Astrocyte (in vitro differentiated cells and primary cell): ENCODE measurements around the gene CRX. TPM values are rescaled to one million over a fixed set of nuclear protein-coding genes. Genes with fewer than 3 reads are reported as not detected.
"Not testable (repeated sequence)": the region's sequence is repeated elsewhere in the genome, so short reads cannot be mapped to it uniquely, and the experiment has no call there.

Source experiments
- DNase-seq: peaks from one replicate; pipeline ENCODE4 v3.0.0-alpha.2; 2010; ENCODE audit warnings: low read depth
- FAIRE-seq: peaks from 2 replicates; lab custom pipeline; 2011; peaks lifted over from hg19 to GRCh38; lab: Jason Lieb, UNC
- H2AFZ ChIP-seq: 2 replicates; pipeline ENCODE4 v1.6.0; 2012; ENCODE audit warnings: low read depth, low read length, inconsistent platforms
- H3K27ac ChIP-seq: 2 replicates; pipeline ENCODE4 v1.5.1; 2011; ENCODE audit warnings: low read depth, low read length, inconsistent platforms
- H3K27me3 ChIP-seq: 2 replicates; pipeline ENCODE4 v1.6.0; 2011; ENCODE audit warnings: low read length, inconsistent platforms; ENCODE audit not compliant: insufficient read depth
- H3K36me3 ChIP-seq: 2 replicates; pipeline ENCODE4 v1.5.1; 2011; ENCODE audit warnings: low read length, inconsistent platforms; ENCODE audit not compliant: insufficient read depth
- H3K4me1 ChIP-seq: 2 replicates; pipeline ENCODE4 v1.5.1; 2011; ENCODE audit warnings: low read length, inconsistent platforms; ENCODE audit not compliant: insufficient read depth
- H3K4me2 ChIP-seq: 2 replicates; pipeline ENCODE4 v1.6.0; 2012; ENCODE audit warnings: low read length, inconsistent platforms
- H3K4me3 ChIP-seq: 2 replicates; pipeline ENCODE4 v1.5.1; 2011; ENCODE audit warnings: low read depth, mild to moderate bottlenecking, low read length, inconsistent platforms; ENCODE audit not compliant: insufficient read depth
- H3K79me2 ChIP-seq: 2 replicates; pipeline ENCODE4 v1.6.0; 2012; ENCODE audit warnings: mild to moderate bottlenecking, low read length, inconsistent platforms; ENCODE audit not compliant: insufficient read depth
- H3K9ac ChIP-seq: 2 replicates; pipeline ENCODE4 v1.6.0; 2012; ENCODE audit warnings: mild to moderate bottlenecking, low read length, inconsistent platforms
- H3K9me3 ChIP-seq: 2 replicates; pipeline ENCODE4 v1.5.1; 2012; ENCODE audit warnings: low read depth, mild to moderate bottlenecking, low read length, inconsistent platforms; ENCODE audit not compliant: insufficient read depth
- H4K20me1 ChIP-seq: 2 replicates; pipeline ENCODE4 v1.6.0; 2012; ENCODE audit warnings: low read length, inconsistent platforms; ENCODE audit not compliant: insufficient read depth
- H3K27ac Mint-ChIP-seq: one replicate; pipeline ENCODE4 v1.8.0; 2021; ENCODE audit warnings: mild to moderate bottlenecking, mixed read lengths; ENCODE audit not compliant: unreplicated experiment
- H3K27me3 Mint-ChIP-seq: one replicate; pipeline ENCODE4 v1.8.0; 2021; ENCODE audit warnings: low read depth, mixed read lengths; ENCODE audit not compliant: unreplicated experiment
- H3K36me3 Mint-ChIP-seq: one replicate; pipeline ENCODE4 v1.8.0; 2021; ENCODE audit warnings: low read depth, mixed read lengths; ENCODE audit not compliant: unreplicated experiment
- H3K4me1 Mint-ChIP-seq: one replicate; pipeline ENCODE4 v1.8.0; 2021; ENCODE audit warnings: low read depth, mixed read lengths; ENCODE audit not compliant: unreplicated experiment
- H3K4me3 Mint-ChIP-seq: one replicate; pipeline ENCODE4 v1.8.0; 2021; ENCODE audit warnings: mild to moderate bottlenecking, moderate library complexity, mixed read lengths; ENCODE audit not compliant: unreplicated experiment
- H3K9me3 Mint-ChIP-seq: one replicate; pipeline ENCODE4 v1.8.0; 2021; ENCODE audit warnings: mild to moderate bottlenecking, mixed read lengths; ENCODE audit not compliant: unreplicated experiment
- EZH2 ChIP-seq: IDR thresholded peaks from 2 replicates; pipeline ENCODE4 v1.6.1; 2012; ENCODE audit warnings: mild to moderate bottlenecking, low read length, inconsistent platforms; ENCODE audit not compliant: insufficient read depth
- total RNA-seq: library from RNA; stranded (reverse); gene quantifications from 2 replicates; pipeline ENCODE4 v1.2.1, GENCODE V29; 2021
- TF ChIP-seq, protein P1 (sequence below): IDR thresholded peaks from 2 replicates; pipeline ENCODE4 v1.5.1; 2011; ENCODE audit warnings: low read depth, mild to moderate bottlenecking, inconsistent platforms, low read length, moderate library complexity; ENCODE audit not compliant: insufficient read depth

The CRX gene
- total RNA-seq, 1 donor from 2014 or later, result not detected

DNA sequence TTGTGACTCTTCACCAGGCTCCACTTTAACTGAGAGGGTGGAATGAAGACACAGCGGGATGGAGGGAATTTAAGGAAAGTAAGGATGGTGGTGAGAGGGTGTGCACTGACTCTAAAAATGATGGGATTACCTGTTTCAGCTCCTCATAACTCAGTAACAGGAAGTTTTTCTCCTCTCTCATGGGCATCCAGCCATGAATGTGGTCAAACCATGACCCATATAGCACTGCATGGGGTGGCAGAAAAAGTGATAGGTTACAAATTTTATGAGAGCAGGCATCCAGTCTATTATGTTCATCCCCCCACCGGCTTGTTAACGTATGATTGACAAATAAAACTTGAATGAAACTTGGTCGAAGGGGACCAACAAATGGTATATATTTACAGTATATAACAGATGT lies 57.2 kb downstream of the CRX start:
- no peaks in the 10 kb centered on the region for H3K36me3 Mint-ChIP-seq
- TF ChIP-seq, protein P1, sequence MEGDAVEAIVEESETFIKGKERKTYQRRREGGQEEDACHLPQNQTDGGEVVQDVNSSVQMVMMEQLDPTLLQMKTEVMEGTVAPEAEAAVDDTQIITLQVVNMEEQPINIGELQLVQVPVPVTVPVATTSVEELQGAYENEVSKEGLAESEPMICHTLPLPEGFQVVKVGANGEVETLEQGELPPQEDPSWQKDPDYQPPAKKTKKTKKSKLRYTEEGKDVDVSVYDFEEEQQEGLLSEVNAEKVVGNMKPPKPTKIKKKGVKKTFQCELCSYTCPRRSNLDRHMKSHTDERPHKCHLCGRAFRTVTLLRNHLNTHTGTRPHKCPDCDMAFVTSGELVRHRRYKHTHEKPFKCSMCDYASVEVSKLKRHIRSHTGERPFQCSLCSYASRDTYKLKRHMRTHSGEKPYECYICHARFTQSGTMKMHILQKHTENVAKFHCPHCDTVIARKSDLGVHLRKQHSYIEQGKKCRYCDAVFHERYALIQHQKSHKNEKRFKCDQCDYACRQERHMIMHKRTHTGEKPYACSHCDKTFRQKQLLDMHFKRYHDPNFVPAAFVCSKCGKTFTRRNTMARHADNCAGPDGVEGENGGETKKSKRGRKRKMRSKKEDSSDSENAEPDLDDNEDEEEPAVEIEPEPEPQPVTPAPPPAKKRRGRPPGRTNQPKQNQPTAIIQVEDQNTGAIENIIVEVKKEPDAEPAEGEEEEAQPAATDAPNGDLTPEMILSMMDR, result no peak
- no peak for TF ChIP-seq EZH2
- peaks cover 3% of the 10 kb centered on the region for H3K9me3 Mint-ChIP-seq
- Histone ChIP-seq H3K27ac (no peak overlapping the region), H3K79me2 (no peaks in the 10 kb centered on the region), H3K4me3 (no peak overlapping the region), H3K9me3 (no peaks in the 10 kb centered on the region), H3K36me3 (no peaks in the 10 kb centered on the region), H3K27me3 (no peaks in the 10 kb centered on the region), H4K20me1 (no peaks in the 10 kb centered on the region), H2AFZ (no peak overlapping the region), H3K9ac (no peak overlapping the region), H3K4me1 (no peaks in the 10 kb centered on the region), H3K4me2 (no peak overlapping the region)
- no peak overlapping the region for H3K27ac Mint-ChIP-seq
- peaks cover 12% of the 10 kb centered on the region for H3K27me3 Mint-ChIP-seq
- H3K4me3 Mint-ChIP-seq, result no peak overlapping the region
- no peaks in the 10 kb centered on the region for H3K4me1 Mint-ChIP-seq
- DNase-seq (no peak), FAIRE-seq (no peak)

DNA sequence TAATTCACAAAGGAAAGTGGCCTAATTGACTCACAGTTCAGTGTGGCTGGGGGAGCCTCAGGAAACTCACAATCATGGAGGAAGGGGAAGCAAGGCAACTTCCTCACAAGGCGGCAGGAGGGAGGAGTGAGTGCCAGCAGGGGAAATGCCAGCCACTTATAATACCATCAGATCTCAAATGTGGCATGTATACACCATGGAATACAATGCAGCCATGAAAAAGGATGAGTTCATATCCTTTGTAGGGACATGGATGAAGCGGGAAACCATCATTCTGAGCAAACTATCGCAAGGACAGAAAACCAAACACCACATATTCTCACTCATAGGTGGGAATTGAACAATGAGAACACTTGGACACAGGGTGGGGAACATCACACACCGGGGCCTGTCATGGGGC lies 57.6 kb downstream of the CRX start:
- not testable (repeated sequence) for H3K4me1 Mint-ChIP-seq, H3K9me3 ChIP-seq, H3K4me2 ChIP-seq, H3K79me2 ChIP-seq, H2AFZ ChIP-seq, H3K36me3 ChIP-seq, H3K9ac ChIP-seq, H3K36me3 Mint-ChIP-seq, H3K27ac Mint-ChIP-seq, H3K4me1 ChIP-seq, H3K9me3 Mint-ChIP-seq, H3K27ac ChIP-seq, H3K4me3 ChIP-seq, FAIRE-seq, DNase-seq, H3K27me3 ChIP-seq, H3K4me3 Mint-ChIP-seq, H4K20me1 ChIP-seq
- H3K27me3 Mint-ChIP-seq, result peaks cover 12% of the 10 kb centered on the region

DNA sequence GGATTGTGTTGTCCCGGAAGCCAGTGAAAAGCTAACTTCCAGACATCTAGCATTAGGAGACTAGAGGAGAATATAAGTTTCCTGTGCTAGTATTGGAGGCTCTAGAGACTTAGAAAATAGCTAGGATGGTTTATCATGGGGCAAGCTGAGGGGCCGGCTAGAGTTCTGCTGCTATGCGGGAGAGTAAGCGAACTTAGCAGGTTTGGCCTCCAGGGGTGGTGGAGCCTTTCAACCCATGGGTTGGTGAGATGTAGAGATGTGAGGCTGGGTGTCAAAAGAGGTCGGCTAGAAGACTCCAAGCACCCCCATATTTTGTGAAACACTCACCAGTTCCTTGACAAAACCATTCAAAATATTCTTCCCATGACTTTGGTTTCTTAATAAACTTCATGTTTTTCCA lies 60.0 kb downstream of the CRX start:
- peaks cover 3% of the 10 kb centered on the region for H3K9me3 Mint-ChIP-seq
- Histone ChIP-seq H3K4me2 (no peak overlapping the region), H3K9ac (no peak overlapping the region), H3K36me3 (no peaks in the 10 kb centered on the region), H3K27me3 (no peaks in the 10 kb centered on the region), H4K20me1 (no peaks in the 10 kb centered on the region), H3K9me3 (no peaks in the 10 kb centered on the region), H2AFZ (no peak overlapping the region), H3K79me2 (no peaks in the 10 kb centered on the region), H3K4me3 (no peak overlapping the region), H3K4me1 (no peaks in the 10 kb centered on the region), H3K27ac (no peak overlapping the region)
- H3K36me3 Mint-ChIP-seq, result no peaks in the 10 kb centered on the region
- no peaks in the 10 kb centered on the region for H3K4me1 Mint-ChIP-seq
- H3K27ac Mint-ChIP-seq, result no peak overlapping the region
- no peak for FAIRE-seq
- H3K27me3 Mint-ChIP-seq, result peaks cover 15% of the 10 kb centered on the region
- no peak for DNase-seq
- H3K4me3 Mint-ChIP-seq, result no peak overlapping the region
- no peak for TF ChIP-seq EZH2
- TF ChIP-seq, protein P1, result no peak
